ENCODE results near the gene CCDC28A.

CCDC28A gene

DNA sequence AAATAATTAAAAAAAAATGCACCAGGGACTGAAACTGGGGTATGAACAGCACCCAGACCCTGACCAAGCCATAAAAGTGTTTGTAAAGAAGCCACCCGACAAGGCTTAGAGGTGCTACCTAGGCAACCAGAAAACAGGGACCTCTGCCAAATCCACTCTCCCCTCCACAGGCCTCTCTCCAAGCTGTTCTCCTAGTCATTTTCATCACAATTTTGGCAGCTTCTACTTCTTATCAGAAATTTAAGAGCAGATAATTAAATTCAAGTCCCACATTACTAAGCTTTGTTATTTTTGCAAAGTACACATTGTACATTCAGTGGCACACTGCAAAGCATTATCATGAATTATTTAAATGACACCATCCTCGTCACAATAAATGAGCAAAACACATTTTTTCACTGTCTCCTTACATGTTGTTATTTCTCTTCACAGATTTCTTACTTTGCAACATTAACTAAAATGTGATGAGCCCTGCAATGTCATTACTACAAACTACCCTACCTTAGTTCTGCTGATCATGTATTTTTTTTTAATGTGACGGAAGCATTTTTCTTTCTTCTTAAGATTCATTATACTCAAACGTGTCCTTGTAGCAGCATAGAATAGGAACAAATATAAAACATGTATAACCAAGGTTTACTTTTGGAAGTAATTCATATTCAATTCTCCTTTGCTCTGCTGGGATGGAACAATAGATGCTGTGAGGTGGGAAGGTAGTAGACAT, 60.4 kb downstream of the CCDC28A start:
- POLR2A ChIA-PET: no interaction called here
- DNase-seq (ENCODE audit: extremely low spot score): no peak
- TF ChIP-seq HDGF (IDR thresholded peaks at IDR 0.05; ENCODE audit: borderline replicate concordance) (no peak), CTBP1 (IDR thresholded peaks at IDR 0.05; ENCODE audit: borderline replicate concordance) (no peak)
- CTCF ChIA-PET: no interaction called here

DNA sequence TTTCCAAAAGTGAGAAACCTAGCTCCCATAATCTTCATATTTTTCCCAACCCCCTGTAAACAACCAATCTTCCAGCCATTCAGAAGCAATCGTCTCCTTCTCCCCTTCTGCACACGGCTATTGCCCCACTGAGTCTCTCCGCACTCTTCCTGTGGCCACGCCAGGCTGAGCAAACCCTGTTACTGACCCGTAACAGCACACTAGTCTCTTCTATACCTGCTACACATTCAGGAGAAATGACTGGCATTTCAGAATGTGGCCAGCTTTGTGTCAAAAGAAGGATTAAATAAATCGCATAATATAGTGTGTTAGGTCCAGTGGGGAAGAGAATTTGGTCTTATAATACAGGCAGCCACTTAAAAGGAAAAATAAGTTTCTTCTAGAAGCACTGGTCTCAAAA, 63.7 kb downstream of the CCDC28A start:
- no peak for TF ChIP-seq L3MBTL2 (conservative IDR thresholded peaks at IDR 0.05)
- no peak for TF ChIP-seq SUZ12 (IDR thresholded peaks at IDR 0.05)
- no peak for TF ChIP-seq ELF4 (IDR thresholded peaks at IDR 0.05)
- no peak for TF ChIP-seq FOXM1 (IDR thresholded peaks at IDR 0.05; ENCODE audit: borderline replicate concordance)
- no peak for TF ChIP-seq LEF1 (IDR thresholded peaks at IDR 0.05; ENCODE audit: borderline replicate concordance)
- no peak for TF ChIP-seq BHLHE40 (IDR thresholded peaks at IDR 0.05; ENCODE audit: borderline replicate concordance)
- no peak for TF ChIP-seq HDGF (IDR thresholded peaks at IDR 0.05; ENCODE audit: borderline replicate concordance)
- no peak for TF ChIP-seq ZNF384 (IDR thresholded peaks at IDR 0.05)
- TF ChIP-seq CTBP1 (IDR thresholded peaks at IDR 0.05; ENCODE audit: borderline replicate concordance): no peak
- no peak for TF ChIP-seq NFRKB (IDR thresholded peaks at IDR 0.05)
- TF ChIP-seq FOXK2 (IDR thresholded peaks at IDR 0.05): no peak
- no peak for TF ChIP-seq SP1 (IDR thresholded peaks at IDR 0.05)
- no peak for TF ChIP-seq FOXA1 (IDR thresholded peaks at IDR 0.05)
- DNase-seq (ENCODE audit: extremely low spot score): no peak
- POLR2A ChIA-PET: no interaction called here
- CTCF ChIA-PET: interaction anchor here (0.6 kb wide), 1 partner anchor 329 kb away, joined by 3 read pairs; no protein-coding TSS in a partner anchor
